ENCODE results near the gene DEFB132. TPM values are rescaled to one million over a fixed set of nuclear protein-coding genes. Genes with fewer than 3 reads are reported as not detected.

DEFB132 gene
- total and polyA plus RNA-seq, 12 donors: 0.12 to 0.30 TPM; not detected in 10

DNA sequence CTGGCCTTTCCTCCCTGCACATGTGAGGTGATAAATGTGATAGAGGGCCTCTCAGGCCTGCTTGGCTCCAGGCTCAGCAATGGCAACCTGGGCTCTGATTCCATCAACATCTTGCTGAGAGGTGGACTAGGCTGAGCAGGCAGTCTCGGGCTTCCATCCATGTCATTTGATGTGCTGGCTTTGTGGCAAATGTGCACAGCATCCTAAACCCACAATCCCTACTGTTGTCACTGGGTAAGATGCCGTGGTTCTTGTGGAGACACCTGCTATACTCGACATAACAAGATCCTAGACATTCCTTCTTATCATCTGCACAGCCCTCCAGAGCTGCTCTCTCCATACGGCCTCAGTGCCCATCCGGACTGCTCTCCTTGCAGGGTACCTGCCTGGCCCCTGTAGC, 37.1 kb downstream of the DEFB132 start:
- intact Hi-C loops (cut with DNase I): no loop called here
- 87 to 88% methylated on average over 5 of the region's 5 CpGs for whole genome bisulfite sequencing, 2 donors
- TF ChIP-seq, protein P1, sequence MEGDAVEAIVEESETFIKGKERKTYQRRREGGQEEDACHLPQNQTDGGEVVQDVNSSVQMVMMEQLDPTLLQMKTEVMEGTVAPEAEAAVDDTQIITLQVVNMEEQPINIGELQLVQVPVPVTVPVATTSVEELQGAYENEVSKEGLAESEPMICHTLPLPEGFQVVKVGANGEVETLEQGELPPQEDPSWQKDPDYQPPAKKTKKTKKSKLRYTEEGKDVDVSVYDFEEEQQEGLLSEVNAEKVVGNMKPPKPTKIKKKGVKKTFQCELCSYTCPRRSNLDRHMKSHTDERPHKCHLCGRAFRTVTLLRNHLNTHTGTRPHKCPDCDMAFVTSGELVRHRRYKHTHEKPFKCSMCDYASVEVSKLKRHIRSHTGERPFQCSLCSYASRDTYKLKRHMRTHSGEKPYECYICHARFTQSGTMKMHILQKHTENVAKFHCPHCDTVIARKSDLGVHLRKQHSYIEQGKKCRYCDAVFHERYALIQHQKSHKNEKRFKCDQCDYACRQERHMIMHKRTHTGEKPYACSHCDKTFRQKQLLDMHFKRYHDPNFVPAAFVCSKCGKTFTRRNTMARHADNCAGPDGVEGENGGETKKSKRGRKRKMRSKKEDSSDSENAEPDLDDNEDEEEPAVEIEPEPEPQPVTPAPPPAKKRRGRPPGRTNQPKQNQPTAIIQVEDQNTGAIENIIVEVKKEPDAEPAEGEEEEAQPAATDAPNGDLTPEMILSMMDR (IDR thresholded peaks at IDR 0.05): no peak

DNA sequence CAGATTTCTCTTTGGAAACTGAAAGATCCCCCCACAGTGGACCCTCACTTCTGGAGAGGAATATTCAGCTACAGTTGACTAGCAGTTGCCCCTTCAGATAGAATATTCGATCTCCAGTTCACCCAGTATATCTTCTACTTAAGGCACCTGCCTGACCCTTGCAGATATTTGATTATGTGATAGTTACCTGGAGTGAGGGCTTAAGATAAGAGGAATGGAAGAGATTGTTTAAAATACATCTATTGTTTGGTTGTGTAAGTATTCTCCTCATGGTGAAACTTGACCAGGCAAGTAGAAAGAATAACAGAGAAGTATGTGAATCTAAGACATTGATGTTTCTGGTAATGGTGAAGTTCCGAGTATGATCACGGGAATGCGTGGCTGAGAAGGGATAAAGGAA, 38.3 kb downstream of the DEFB132 start:
- Histone ChIP-seq H3K36me3 (peaks cover 0 to 4% (median 0%) of the 10 kb centered on the region in 9 donors), H3K27ac (no peak overlapping the region), H3K9me3 (no peaks in the 10 kb centered on the region), H3K27me3 (no peaks in the 10 kb centered on the region), H3K4me1 (peaks cover 4 to 51% (median 39%) of the 10 kb centered on the region in 9 donors), H3K4me3 (no peak overlapping the region)
- ATAC-seq: no peak
- intact Hi-C loops (cut with DNase I): loop anchor here in 1 of 10 donors (2.0 kb wide), 1 partner anchor 29 kb away; the partner anchor contains the start of gene SOX12
- no peak for DNase-seq
- WGBS, 2 donors: 86 to 88% methylated on average over 4 of the region's 4 CpGs
- TF ChIP-seq, protein P1 (IDR thresholded peaks at IDR 0.05): no peak

More for the DNA sequence above, 37.1 kb downstream of the DEFB132 start:
- Histone ChIP-seq H3K27me3 (no peaks in the 10 kb centered on the region), H3K4me3 (no peak overlapping the region), H3K9me3 (no peaks in the 10 kb centered on the region), H3K27ac (no peak overlapping the region), H3K36me3 (no peaks in the 10 kb centered on the region), H3K4me1 (peaks cover 0 to 46% (median 33%) of the 10 kb centered on the region in 9 donors)
- no peak for DNase-seq
- no peak for ATAC-seq

DNA sequence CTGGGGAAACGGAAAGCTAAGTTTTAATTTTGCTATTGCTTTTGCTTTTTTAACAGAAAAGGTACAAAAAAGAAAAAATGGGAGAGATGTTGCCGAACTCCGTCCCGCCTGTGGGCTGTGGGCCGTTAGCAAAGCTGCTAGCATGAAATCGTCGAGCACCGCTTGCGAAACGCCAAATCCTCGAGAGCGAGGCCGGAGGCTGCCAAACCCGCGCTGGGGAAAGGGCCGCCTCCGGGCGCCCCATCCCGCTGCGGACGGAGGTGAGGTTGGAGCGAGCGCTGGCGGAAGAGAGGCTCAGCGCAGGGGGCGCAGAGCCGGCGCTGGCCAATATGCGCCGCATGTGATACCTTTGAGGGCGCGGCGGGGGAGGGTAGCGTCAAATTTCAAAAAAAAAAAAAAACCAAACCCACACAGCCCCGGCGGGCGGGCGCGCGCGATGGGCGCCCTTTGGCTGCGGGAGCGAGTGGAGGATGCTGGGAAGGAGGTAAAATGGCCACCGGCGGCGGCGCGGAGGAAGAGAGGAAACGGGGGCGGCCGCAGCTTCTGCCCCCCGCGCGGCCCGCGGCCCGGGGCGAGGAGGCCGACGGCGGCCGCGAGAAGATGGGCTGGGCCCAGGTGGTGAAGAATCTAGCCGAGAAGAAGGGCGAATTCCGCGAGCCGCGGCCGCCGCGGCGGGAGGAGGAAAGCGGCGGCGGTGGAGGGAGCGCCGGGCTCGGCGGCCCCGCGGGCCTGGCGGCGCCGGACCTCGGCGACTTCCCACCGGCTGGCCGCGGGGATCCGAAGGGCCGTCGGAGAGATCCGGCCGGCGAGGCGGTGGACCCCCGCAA, 39.8 kb downstream of the DEFB132 start, which contains the start of gene ZCCHC3:
TSS of gene ZCCHC3 (plus strand) at position 473 of the 827 bp plus-strand sequence. CDS start at position 490, 17 bp downstream.
- DNase-seq: peak; percentile 83 to 87
- H3K9me3 ChIP-seq: no peaks in the 10 kb centered on the region
- peak; percentile 86 to 94 (median 92) for ATAC-seq
- H3K4me1 ChIP-seq: peaks cover 4 to 52% (median 46%) of the 10 kb centered on the region in 9 donors
- TF ChIP-seq, protein P1 (IDR thresholded peaks at IDR 0.05): peak in 3 of 9 donors; percentile 34 to 46 (median 42)
- peak within 1 kb of the TSS; percentile 97 to 100 (median 99) for H3K27ac ChIP-seq
- 0 to 1% methylated on average over 80 to 99 of the region's 99 CpGs for WGBS, 2 donors
- peaks cover 0 to 4% (median 0%) of the 10 kb centered on the region in 9 donors for H3K36me3 ChIP-seq
- intact Hi-C loops (cut with DNase I): loop anchor here in 1 of 10 donors (2.0 kb wide), 1 partner anchor 27 kb away; the partner anchor contains the start of gene SOX12
- H3K4me3 ChIP-seq: peak within 1 kb of the TSS; percentile 70 to 96 (median 92)
- H3K27me3 ChIP-seq: no peaks in the 10 kb centered on the region

DNA sequence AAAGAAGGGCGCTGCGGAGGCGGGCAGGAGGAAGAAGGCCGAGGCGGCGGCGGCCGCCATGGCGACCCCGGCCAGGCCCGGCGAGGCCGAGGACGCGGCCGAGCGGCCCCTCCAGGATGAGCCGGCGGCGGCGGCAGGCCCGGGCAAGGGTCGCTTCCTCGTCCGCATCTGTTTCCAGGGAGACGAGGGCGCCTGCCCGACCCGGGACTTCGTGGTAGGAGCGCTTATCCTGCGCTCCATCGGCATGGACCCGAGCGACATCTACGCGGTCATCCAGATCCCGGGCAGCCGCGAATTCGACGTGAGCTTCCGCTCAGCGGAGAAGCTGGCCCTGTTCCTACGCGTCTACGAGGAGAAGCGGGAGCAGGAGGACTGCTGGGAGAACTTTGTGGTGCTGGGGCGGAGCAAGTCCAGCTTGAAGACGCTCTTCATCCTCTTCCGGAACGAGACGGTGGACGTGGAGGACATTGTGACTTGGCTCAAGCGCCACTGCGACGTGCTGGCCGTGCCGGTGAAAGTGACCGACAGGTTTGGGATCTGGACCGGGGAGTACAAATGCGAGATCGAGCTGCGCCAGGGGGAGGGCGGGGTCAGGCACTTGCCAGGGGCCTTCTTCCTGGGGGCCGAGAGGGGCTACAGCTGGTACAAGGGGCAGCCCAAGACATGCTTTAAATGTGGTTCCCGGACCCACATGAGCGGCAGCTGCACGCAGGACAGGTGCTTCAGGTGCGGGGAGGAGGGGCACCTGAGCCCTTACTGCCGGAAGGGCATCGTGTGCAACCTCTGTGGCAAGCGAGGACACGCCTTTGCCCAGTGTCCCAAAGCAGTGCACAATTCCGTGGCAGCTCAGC, 40.6 kb downstream of the DEFB132 start:
- peaks cover 0 to 4% (median 0%) of the 10 kb centered on the region in 9 donors for H3K36me3 ChIP-seq
- H3K27ac ChIP-seq: peak overlapping the region; percentile 97 to 100 (median 99)
- peak; percentile 70 to 74 for DNase-seq
- peak; percentile 47 to 69 (median 56) for ATAC-seq
- no peaks in the 10 kb centered on the region for H3K9me3 ChIP-seq
- no peaks in the 10 kb centered on the region for H3K27me3 ChIP-seq
- intact Hi-C loops (cut with DNase I): loop anchor here in 3 of 10 donors (1.0 to 2.0 kb wide), 2 partner anchors 27 kb away; partner anchors contain the start of gene SOX12 (in 3 of the 3)
- WGBS, 2 donors: 0% methylated on average over 59 to 75 of the region's 75 CpGs
- H3K4me3 ChIP-seq: peak overlapping the region; percentile 70 to 96 (median 92)
- H3K4me1 ChIP-seq: peaks cover 4 to 58% (median 47%) of the 10 kb centered on the region in 9 donors
- TF ChIP-seq, protein P1 (IDR thresholded peaks at IDR 0.05): no peak

Data from heart right ventricle (tissue), 16 donors.